IMR-90 (cell line): ENCODE data around the gene SRXN1. TPM values are rescaled to one million over a fixed set of nuclear protein-coding genes. Genes with fewer than 3 reads are reported as not detected.

Source experiments
- ATAC-seq: fragments of 200-7000 bp; cut with Tn5 transposase; 2 replicates; pipeline ENCODE4 v1.9.1; 2020; ENCODE audit warnings: low read depth, mild to moderate bottlenecking, moderate library complexity
- BruUV-seq: library from RNA; stranded (reverse); fragments of 400-500 nt; replicated peaks from 2 replicates; lab custom pipeline; 2021; lab: Mats Ljungman, UMichigan
- CTCF ChIA-PET: fragments of 300-600 bp; formaldehyde crosslinking; extraction: SDS; loops from one replicate; lab custom pipeline; 2021; ENCODE audit warnings: antibody characterized with exemption; lab: Yijun Ruan, JAX
- POLR2A ChIA-PET: fragments of 300-600 bp; sonication (Branson Sonifier 250); formaldehyde crosslinking; loops from one replicate; lab custom pipeline; 2022; ENCODE audit warnings: antibody characterized with exemption; ENCODE audit not compliant: unreplicated experiment; lab: Charles Lee
- DNase-seq: peaks from one replicate; pipeline ENCODE4 v3.0.0; 2013
- H2AFZ ChIP-seq: replicated peaks from 2 replicates; pipeline ENCODE3; 2013; ENCODE audit warnings: low read length, mild to moderate bottlenecking; ENCODE audit not compliant: poor library complexity
- H2AK5ac ChIP-seq: 2 replicates; pipeline ENCODE4 v1.6.1; 2013; ENCODE audit warnings: low read depth, low read length, inconsistent platforms
- H2AK9ac ChIP-seq: replicated peaks from 2 replicates; pipeline ENCODE3; 2013; ENCODE audit warnings: mild to moderate bottlenecking, low read depth, low read length, moderate library complexity; ENCODE audit not compliant: poor library complexity
- H2BK120ac ChIP-seq: 2 replicates; pipeline ENCODE4 v1.6.1; 2013; ENCODE audit warnings: low read depth, low read length, inconsistent platforms
- H2BK15ac ChIP-seq: 3 replicates; pipeline ENCODE4 v1.6.1; 2013; ENCODE audit warnings: low read depth, low read length, inconsistent platforms
- H2BK20ac ChIP-seq: 2 replicates; pipeline ENCODE4 v1.6.1; 2013; ENCODE audit warnings: low read depth, mild to moderate bottlenecking, inconsistent platforms, low read length, moderate library complexity
- H2BK5ac ChIP-seq: 2 replicates; pipeline ENCODE4 v1.6.1; 2013; ENCODE audit warnings: mild to moderate bottlenecking, low read depth, low read length, inconsistent platforms; ENCODE audit not compliant: poor library complexity, severe bottlenecking
- H3K14ac ChIP-seq: replicated peaks from 2 replicates; pipeline ENCODE4 v1.6.1; 2013; ENCODE audit warnings: low read depth, low read length, inconsistent platforms
- H3K18ac ChIP-seq: 2 replicates; pipeline ENCODE4 v1.6.1; 2013; ENCODE audit warnings: low read depth, low read length, control low read depth
- H3K23ac ChIP-seq: 2 replicates; pipeline ENCODE4 v1.6.1; 2013; ENCODE audit warnings: low read depth, low read length, inconsistent platforms
- H3K27ac ChIP-seq: 2 replicates; pipeline ENCODE4 v1.5.1; 2013; ENCODE audit warnings: mild to moderate bottlenecking, control low read depth, low read length; ENCODE audit not compliant: insufficient read depth
- H3K27me3 ChIP-seq: 2 replicates; pipeline ENCODE4 v1.6.1; 2013; ENCODE audit warnings: low read length; ENCODE audit not compliant: control insufficient read depth, insufficient read depth
- H3K36me3 ChIP-seq: 2 replicates; pipeline ENCODE4 v1.6.1; 2013; ENCODE audit warnings: low read length, mixed read lengths; ENCODE audit not compliant: control insufficient read depth, insufficient read depth
- H3K4ac ChIP-seq: 2 replicates; pipeline ENCODE4 v1.6.1; 2013; ENCODE audit warnings: low read depth, low read length, inconsistent platforms
- H3K4me1 ChIP-seq: 2 replicates; pipeline ENCODE4 v1.6.1; 2013; ENCODE audit warnings: low read length, mixed read lengths; ENCODE audit not compliant: control insufficient read depth, insufficient read depth
- H3K4me2 ChIP-seq: 2 replicates; pipeline ENCODE4 v1.6.1; 2013; ENCODE audit warnings: low read depth, mild to moderate bottlenecking, control low read depth, low read length, moderate library complexity
- H3K4me3 ChIP-seq: 2 replicates; pipeline ENCODE4 v1.5.1; 2013; ENCODE audit warnings: low read depth, mild to moderate bottlenecking, control low read depth, low read length, moderate library complexity; ENCODE audit not compliant: insufficient read depth
- H3K56ac ChIP-seq: 2 replicates; pipeline ENCODE4 v1.6.1; 2013; ENCODE audit warnings: low read length, inconsistent platforms; ENCODE audit not compliant: insufficient read depth; ENCODE audit errors: extremely low read depth
- H3K79me1 ChIP-seq, 2 experiments: 2 replicates each; pipeline ENCODE4 v1.6.1; 2013; ENCODE audit warnings: low read length in 2 of 2, inconsistent platforms in 1 of 2, low read depth in 1 of 2
- H3K9ac ChIP-seq: 2 replicates; pipeline ENCODE4 v1.6.1; 2013; ENCODE audit warnings: low read depth, low read length, control low read depth
- H3K9me1 ChIP-seq: 2 replicates; pipeline ENCODE4 v1.6.1; 2013; ENCODE audit warnings: low read length, inconsistent platforms; ENCODE audit not compliant: insufficient read depth
- H3K9me3 ChIP-seq: 2 replicates; pipeline ENCODE4 v1.6.1; 2013; ENCODE audit warnings: low read length; ENCODE audit not compliant: control insufficient read depth, insufficient read depth
- H4K20me1 ChIP-seq: 2 replicates; pipeline ENCODE4 v1.6.1; 2013; ENCODE audit warnings: low read length, inconsistent platforms; ENCODE audit not compliant: insufficient read depth
- H4K5ac ChIP-seq: 2 replicates; pipeline ENCODE4 v1.6.1; 2013; ENCODE audit warnings: mild to moderate bottlenecking, low read depth, low read length, control low read depth
- H4K8ac ChIP-seq, 2 experiments: 2 replicates each; pipeline ENCODE4 v1.6.1; 2013; ENCODE audit warnings: low read depth in 2 of 2, low read length in 2 of 2, control low read depth in 1 of 2, inconsistent platforms in 1 of 2
- H4K91ac ChIP-seq: 2 replicates; pipeline ENCODE4 v1.6.1; 2013; ENCODE audit warnings: low read depth, low read length, inconsistent platforms; ENCODE audit not compliant: insufficient read depth
- CEBPB ChIP-seq: IDR thresholded peaks from 2 replicates; pipeline ENCODE4 v1.6.1; 2012; ENCODE audit warnings: low read depth, low read length, improper control_type of control experiment
- CHD1 ChIP-seq: IDR thresholded peaks from 2 replicates; pipeline ENCODE4 v1.6.1; 2012; ENCODE audit warnings: low read depth, low read length, improper control_type of control experiment
- CTCF ChIP-seq: conservative IDR thresholded peaks from 2 replicates; pipeline ENCODE4 v1.5.1; 2012; ENCODE audit warnings: mild to moderate bottlenecking, low read depth, low read length, improper control_type of control experiment
- ELK1 ChIP-seq: fragments of 150-350 bp; IDR thresholded peaks from 2 replicates; pipeline ENCODE4 v1.6.1; 2016; ENCODE audit warnings: low read depth, mild to moderate bottlenecking, low read length, moderate library complexity, borderline replicate concordance
- MAFK ChIP-seq: IDR thresholded peaks from 2 replicates; pipeline ENCODE4 v1.6.1; 2012; ENCODE audit warnings: low read depth, low read length, improper control_type of control experiment
- MAZ ChIP-seq: IDR thresholded peaks from 2 replicates; pipeline ENCODE4 v1.6.1; 2012; ENCODE audit warnings: low read depth, mild to moderate bottlenecking, low read length, improper control_type of control experiment, moderate library complexity, borderline replicate concordance
- MXI1 ChIP-seq: IDR thresholded peaks from 2 replicates; pipeline ENCODE4 v1.6.1; 2012; ENCODE audit warnings: low read depth, mild to moderate bottlenecking, low read length, moderate library complexity, borderline replicate concordance
- NFE2L2 ChIP-seq: fragments of 150-350 bp; IDR thresholded peaks from 2 replicates; pipeline ENCODE4 v1.6.1; 2016; ENCODE audit warnings: low read depth, mild to moderate bottlenecking, low read length
- POLR2A ChIP-seq: IDR thresholded peaks from 2 replicates; pipeline ENCODE4 v1.6.1; 2012; ENCODE audit warnings: mild to moderate bottlenecking, low read depth, low read length
- RAD21 ChIP-seq: IDR thresholded peaks from 2 replicates; pipeline ENCODE4 v1.6.1; 2012; ENCODE audit warnings: low read length, improper control_type of control experiment
- RCOR1 ChIP-seq: IDR thresholded peaks from 2 replicates; pipeline ENCODE4 v1.6.1; 2012; ENCODE audit warnings: mild to moderate bottlenecking, low read length, improper control_type of control experiment; ENCODE audit not compliant: insufficient replicate concordance
- RFX5 ChIP-seq: IDR thresholded peaks from 2 replicates; pipeline ENCODE4 v1.8.0; 2012; ENCODE audit warnings: low read depth, mild to moderate bottlenecking, low read length, moderate library complexity
- SMC3 ChIP-seq: fragments of 150-350 bp; IDR thresholded peaks from 2 replicates; pipeline ENCODE4 v1.6.1; 2016; ENCODE audit warnings: low read depth, mild to moderate bottlenecking, antibody characterized with exemption, low read length, moderate library complexity
- USF2 ChIP-seq: fragments of 150-350 bp; IDR thresholded peaks from 2 replicates; pipeline ENCODE4 v1.6.1; 2017; ENCODE audit warnings: mild to moderate bottlenecking, antibody characterized with exemption, low read length, low read depth
- WGBS, 2 experiments: methylation state at CpG; one replicate each; pipeline versions ENCODE4 v1.1.5 to v1.1.7; 2013; ENCODE audit warnings: missing lambda C conversion rate in 2 of 2; ENCODE audit not compliant: insufficient read length in 1 of 2; ENCODE audit errors: extremely low coverage in 2 of 2; 5-methylcytosine and 5-hydroxymethylcytosine counted together
- dilution Hi-C: fragments of 300-500 bp; cut with HindIII; formaldehyde crosslinking; loops from one replicate; pipeline ENCODE4 v1.14.3; 2018; ENCODE audit warnings: low sequenced_read_pairs; ENCODE audit not compliant: unreplicated experiment
- in situ Hi-C: fragments of 300-500 bp; cut with MboI; formaldehyde crosslinking; loops from 3 replicates; pipeline ENCODE4 v1.14.3; 2019; ENCODE audit warnings: low sequenced_read_pairs, inconsistent platforms, mixed read lengths
- intact Hi-C: fragments of 100-400 bp; cut with micrococcal nuclease; formaldehyde crosslinking; loops from 2 replicates; pipeline ENCODE4 v1.10.0; 2022
- polyA plus RNA-seq, 3 experiments: library from polyadenylated mRNA; depleted of rRNA; stranded (reverse); fragments of >200 nt; gene quantifications; 2 replicates each; pipeline ENCODE4 v1.2.3, GENCODE V29; 2012; ENCODE audit warnings: low replicate concordance in 1 of 3
- total RNA-seq: library from RNA; depleted of rRNA; stranded (reverse); fragments of >200 nt; gene quantifications from 2 replicates; pipeline ENCODE4 v1.2.3, GENCODE V29; 2012

The SRXN1 gene
- total and polyA plus RNA-seq, 2 of the 4 experiments (the other 2 are of a cell fraction) = 51.2 to 71.2 TPM

GRCh38 chr20:618980-619379, 34.0 kb downstream of the SRXN1 start:
- 37% methylated on average over 3 of the region's 5 CpGs; no CpG with 5 or more reads in 1 of the 2 experiments for whole genome bisulfite sequencing, 2 experiments

More at GRCh38 chr20:618980-619379, 34.0 kb downstream of the SRXN1 start:
- Histone ChIP-seq H3K4ac (no peak overlapping the region), H4K91ac (no peak overlapping the region), H3K4me2 (no peak overlapping the region), H3K36me3 (no peaks in the 10 kb centered on the region), H2AK9ac (no peak overlapping the region), H2AK5ac (no peak overlapping the region), H3K4me1 (no peaks in the 10 kb centered on the region), H2BK120ac (no peak overlapping the region), H3K9me1 (no peaks in the 10 kb centered on the region), H4K20me1 (no peaks in the 10 kb centered on the region), H2AFZ (no peak overlapping the region), H3K27me3 (peaks cover 31% of the 10 kb centered on the region), H3K18ac (no peak overlapping the region), H2BK5ac (no peak overlapping the region), H3K79me1 (no peaks in the 10 kb centered on the region), H3K9me3 (peaks cover 5% of the 10 kb centered on the region), H2BK15ac (no peak overlapping the region), H3K56ac (no peak overlapping the region), H2BK20ac (no peak overlapping the region), H3K9ac (no peak overlapping the region), H3K27ac (no peak overlapping the region), H3K14ac (no peak overlapping the region), H4K5ac (no peak overlapping the region), H3K4me3 (no peak overlapping the region), H4K8ac (no peak overlapping the region), H3K23ac (no peak overlapping the region)
- BruUV-seq = no TSS peak
- in situ Hi-C loops = no loop called here
- dilution Hi-C loops = no loop called here
- DNase-seq = no peak
- POLR2A ChIA-PET = no interaction called here
- CTCF ChIA-PET = no interaction called here
- intact Hi-C loops = no loop called here
- TF ChIP-seq ELK1 (no peak), NFE2L2 (no peak), SMC3 (no peak), MXI1 (no peak), POLR2A (no peak), RFX5 (no peak), RCOR1 (no peak), MAZ (no peak), CHD1 (no peak), CTCF (no peak), CEBPB (no peak), RAD21 (no peak), USF2 (no peak), MAFK (no peak)
- ATAC-seq = no peak
